HG02943 (cell line): Measurements from ENCODE around the gene FHIT.
"Not testable (repeated sequence)": the region's sequence is repeated elsewhere in the genome, so short reads cannot be mapped to it uniquely, and the experiment has no call there.

ENCODE experiments used
- ATAC-seq: cut with Tn5 transposase; IDR thresholded peaks from one replicate; pipeline ENCODE4 v1.9.1; 2021; ENCODE audit warnings: mild to moderate bottlenecking, low read depth, moderate library complexity; ENCODE audit not compliant: unreplicated experiment

FHIT gene

DNA sequence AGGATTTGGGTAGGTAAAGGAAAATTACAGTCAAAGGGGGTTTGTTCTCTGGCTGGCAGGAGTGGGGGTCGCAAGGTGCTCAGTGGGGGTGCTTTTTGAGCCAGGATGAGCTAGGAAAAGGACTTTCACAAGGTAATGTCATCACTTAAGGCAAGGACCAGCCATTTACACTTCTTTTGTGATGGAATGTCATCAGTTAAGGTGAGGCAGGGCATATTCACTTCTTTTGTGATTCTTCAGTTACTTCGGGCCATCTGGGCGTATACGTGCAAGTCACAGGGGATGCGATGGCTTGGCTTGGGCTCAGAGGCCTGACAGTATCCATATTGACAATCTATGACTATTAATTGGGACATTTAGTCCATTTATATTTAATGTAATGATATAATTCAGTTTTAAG, 578.9 kb downstream of the FHIT start:
- not testable (repeated sequence) for ATAC-seq

DNA sequence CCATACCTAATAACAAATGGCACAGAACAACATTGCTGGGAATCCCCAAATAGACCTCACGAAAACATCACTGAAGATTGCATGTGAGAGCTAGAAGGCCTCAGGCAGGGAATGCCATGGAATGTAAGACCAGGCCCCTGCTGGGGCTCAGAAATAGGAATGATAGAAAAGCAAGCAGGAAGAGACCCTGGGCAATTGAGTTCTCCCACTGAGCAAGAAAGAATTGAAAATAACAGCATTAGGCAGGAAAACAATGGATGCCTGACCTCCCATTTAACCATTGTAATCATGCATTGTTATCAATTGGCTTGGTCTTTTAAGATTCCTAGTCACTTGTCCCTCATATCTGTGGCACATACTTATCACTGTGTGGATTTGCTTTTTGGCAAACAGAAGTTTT, 581.6 kb downstream of the FHIT start:
- ATAC-seq = no peak

DNA sequence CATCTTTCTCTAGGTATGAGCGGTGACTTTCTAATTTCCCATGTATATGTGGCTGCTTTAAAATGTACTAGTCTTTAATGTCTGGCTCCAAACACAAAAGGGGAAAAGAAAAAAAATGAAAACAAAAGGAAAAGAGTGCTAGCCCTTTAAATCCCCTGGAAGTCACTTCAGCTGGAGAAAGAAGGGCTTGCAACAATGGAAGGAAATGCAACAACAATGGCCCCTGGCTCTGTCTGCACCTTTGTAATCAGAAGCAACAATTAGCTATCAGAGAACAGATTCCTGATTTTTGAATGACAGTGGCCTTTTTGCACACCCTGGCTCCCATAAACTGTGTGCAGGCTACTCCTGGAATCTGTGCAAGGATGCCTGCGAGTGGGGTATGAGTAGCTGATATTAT, 591.2 kb downstream of the FHIT start:
- no peak for ATAC-seq

DNA sequence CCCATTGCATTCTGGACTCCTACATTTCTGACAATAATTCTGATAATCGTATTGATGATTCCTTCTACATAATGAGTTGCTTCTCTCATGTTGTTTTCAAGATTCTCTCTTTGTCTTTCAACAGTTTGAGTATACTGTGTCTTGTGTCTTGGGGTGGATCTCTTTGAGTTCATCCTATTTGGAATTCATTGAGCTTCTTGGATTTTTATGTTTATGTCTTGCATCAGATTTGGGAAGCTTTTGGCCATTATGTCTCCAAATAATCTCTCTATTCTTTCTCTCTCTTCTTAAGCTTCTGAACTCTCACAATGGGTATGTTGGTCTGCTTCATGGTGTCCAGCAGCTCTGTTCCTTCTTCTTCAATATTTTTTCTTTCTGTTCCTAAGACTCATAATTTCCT, 592.2 kb downstream of the FHIT start:
- ATAC-seq = no peak

DNA sequence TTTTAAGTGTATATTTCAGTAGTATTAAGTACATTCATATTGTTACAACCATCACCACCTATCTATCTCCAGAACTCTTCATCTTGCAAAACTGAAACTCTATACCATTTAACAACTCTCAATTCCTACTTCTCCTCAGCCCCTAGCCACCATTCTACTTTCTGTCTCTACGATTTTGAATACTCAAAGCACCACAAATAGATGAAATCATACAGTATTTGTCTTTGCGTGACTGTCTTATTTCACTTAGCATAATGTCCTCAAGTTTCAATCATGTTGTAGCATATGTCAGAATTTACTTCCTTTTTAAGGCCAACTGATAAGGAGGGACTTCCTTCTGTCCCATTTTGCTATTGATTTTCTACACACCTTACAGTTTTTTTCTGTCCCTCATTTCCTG, 593.3 kb downstream of the FHIT start:
- ATAC-seq = peak; percentile 89

DNA sequence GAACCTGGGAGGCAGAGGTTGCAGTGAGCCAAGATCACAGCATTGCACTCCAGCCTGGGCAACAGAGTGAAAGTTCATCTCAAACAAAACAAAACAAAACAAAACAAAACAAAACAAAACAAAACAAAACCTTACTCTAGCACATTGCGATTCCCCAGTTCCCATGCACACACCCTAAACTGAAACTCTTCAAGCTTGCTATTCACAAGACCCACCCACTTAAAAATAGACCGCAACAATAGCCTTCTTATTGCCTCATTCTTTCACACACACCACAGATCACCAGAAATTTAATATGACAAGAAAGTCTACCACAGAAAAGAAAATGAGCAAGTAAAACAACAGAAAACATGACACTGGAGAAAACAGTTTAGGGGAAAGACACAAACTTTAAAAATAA, 598.4 kb downstream of the FHIT start:
- no peak for ATAC-seq

DNA sequence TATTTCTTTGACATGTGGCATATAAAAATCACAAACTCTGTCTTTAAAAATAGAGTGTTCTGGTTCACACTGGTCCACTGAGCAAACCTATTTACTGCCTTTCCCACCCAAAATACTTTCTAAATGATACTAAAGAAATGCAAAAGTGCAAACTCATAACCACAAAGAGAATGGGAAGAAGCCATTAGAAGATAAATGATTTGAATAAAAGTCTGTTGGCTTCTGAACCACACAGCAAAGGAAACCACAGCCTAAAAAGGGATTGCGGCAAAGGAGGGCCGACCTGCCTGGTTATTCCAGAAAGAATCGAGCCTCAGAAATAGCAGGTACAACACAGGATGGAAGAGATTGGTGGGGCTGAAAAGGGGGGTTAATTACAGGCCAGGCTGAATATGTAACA, 599.5 kb downstream of the FHIT start:
- no peak for ATAC-seq

DNA sequence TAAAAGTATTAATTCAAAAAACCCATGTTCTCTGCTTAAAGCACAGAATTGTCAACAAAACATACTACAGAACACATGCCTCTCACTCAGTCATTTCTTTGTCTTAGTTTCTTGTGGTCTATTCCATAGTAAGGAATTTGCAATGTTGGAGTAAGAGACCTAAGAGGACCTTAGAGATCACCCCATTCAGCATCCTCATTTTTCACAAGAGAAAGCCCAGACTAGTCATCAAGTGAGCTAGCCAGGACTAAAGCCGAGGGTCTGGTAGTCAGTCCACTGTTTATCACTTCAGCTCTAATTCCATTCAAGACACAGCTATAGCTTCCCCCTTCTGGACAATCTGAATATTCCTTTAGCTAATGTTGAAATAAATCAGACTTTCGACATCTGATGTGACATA, 601.1 kb downstream of the FHIT start:
- no peak for ATAC-seq

DNA sequence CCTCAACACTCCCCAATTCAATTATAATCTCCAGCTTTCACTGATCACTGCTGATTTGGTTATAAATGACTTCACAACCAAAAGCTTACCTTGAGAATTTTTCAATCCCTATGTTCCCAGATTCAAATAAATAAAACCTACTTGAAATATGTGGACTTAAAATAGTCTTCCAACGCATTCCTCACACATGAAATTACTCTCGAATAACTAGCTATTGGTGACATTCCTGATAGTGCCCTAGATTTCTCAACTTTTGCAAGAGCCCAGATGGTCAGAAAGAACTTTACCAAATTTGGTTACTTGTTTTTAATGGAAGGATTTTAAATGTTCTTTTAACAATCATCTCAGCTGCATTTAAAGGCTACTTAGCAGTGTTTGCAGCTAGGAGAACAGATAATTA, 605.5 kb downstream of the FHIT start:
- ATAC-seq = no peak

DNA sequence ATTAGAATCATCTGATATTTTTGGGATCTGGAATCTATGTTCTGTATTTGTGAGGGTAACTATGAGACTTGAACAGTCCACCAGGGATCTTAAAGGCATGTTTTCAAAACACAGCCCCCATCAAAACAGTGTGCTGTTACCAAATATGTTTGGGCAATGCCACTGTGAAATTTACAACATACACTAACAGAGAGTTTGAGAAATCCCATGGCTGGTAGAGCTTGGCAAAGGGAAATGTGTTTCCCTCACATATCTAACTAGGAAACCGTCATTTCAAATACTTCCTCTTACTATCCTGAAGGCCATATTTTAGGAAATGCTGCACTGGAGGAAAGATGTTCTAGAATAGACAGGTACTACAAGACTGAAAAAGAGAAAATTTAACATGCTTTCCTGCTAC, 607.4 kb downstream of the FHIT start:
- ATAC-seq = no peak

DNA sequence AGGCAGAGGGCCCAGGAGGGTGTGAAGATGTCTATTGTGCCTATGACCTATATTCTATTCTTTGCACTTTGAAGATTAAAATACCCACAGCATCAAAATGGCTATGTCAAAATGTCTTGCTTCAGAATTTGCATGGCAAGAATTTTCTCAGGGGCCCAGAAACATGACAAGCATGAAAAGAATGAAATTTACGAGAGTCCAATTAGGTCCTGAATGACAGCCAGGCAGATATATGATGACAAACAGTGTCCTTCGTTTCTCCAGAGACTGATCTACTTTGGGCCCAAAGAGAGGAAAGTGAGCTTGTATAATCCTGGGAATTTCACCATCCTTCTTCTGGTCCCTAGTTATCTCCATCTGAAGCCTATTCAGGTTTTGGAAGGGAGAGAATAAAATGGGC, 609.9 kb downstream of the FHIT start:
- no peak for ATAC-seq

DNA sequence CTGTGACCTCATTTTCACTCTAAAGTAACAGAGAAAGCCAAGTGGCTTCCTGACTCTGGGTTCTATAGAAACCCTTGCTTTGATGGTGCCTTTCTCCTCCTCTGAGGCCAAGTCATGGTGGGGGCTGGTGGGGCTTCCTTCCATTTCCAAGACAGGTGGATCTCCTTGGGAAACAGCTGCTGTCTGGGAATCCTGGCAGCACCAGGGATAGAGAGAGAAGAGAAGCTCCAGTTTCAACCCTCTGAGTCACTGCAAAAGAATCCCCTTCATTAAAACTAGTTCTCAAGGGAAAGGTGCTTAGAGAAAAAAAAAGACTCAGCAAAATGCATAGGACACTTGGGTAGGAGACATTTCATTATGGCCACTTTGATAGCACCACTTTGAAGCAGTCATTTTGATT, 614.4 kb downstream of the FHIT start:
- ATAC-seq = no peak

DNA sequence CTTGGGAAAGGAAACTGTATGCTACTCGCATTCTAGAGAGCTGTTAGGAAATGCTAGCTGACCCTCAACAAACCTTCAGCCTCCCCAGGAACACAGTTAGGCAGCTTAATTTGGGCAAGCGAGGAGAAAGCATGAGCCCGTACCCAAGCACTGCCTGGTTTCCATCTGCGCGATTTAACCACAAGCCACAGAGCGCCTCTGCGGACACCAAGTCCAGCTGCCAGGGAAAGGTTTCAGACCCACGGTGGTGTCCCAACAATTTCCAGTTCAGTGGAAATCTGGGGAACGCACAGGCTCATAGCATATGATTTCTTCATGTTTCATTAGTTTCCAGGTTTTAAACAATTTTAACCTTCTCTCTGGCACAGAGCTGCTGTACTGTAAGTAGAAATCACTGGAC, 617.6 kb downstream of the FHIT start:
- no peak for ATAC-seq

DNA sequence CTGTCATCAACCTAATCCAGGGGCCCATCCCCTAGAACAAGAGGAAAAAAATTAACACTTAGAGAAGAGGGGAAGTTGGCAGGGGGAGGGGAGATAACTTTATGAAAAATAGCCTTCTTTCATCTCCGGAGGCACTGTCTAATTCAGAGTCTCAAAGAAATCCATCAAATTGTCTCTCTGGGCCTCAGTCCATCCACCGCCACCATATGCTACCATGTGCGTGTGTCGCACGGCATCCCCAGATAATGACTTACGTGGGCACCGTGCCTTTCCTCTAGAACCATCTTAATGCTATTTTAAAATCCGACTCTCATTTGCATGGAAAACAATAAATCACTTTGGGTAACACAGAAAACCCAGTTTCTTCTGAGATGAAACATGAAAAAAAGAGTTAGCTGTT, 619.7 kb downstream of the FHIT start:
- no peak for ATAC-seq

DNA sequence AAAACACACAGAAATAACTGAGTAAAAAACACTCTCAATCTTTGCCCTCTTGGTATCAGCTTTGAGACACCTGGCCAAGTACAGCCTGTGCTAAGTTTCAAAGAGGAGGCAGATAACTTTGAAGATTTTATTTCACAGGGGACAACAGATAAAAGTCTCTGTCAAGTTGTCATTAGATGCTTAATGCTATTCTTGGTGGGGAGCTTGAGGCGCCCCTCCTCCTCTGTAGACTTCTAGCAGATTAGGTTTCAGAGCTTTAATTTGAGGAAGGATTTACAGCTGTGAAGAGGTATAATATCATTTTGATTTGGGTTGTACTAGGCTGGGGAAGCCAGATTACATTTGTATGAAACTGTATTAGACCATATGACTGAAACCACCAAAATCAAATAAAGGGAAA, 620.3 kb downstream of the FHIT start:
- ATAC-seq = no peak

DNA sequence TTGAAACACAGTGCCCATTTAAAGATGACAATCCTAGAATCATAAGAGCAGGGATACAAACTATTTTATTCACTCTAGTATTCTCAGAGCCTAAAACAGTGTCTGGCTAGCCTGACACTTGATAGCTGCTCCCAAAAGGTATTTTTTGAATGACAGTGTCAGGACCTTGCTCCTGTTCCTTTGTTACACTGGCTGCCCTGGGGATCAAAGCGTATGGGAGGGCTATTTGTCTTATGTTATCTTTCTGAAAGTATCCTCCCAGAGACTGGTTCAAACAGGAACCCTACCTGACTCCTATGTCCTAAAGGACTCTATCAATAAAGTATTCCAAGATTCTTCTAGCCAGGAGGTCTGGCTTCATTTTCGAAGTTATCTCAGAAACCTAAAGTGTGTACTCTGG, 621.4 kb downstream of the FHIT start:
- ATAC-seq = no peak

DNA sequence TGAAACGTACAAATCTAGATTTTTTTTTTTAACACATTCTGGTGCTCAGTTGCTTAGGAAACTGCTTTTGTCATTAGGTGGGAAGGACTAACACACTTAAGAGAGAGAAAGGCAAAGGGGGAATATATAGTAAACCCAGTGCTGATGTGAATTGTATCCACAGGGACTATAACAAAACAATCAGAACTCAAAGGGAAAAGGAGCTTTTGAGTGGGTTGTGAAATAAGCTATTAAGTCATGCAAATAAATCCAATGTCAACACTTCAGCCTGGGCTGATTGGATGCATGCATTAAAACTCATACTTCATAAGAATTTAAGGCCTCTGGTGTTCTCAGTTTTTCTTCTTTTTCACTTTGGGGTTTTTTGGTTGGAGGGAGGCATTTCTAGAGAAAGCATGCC, 628.9 kb downstream of the FHIT start:
- no peak for ATAC-seq

DNA sequence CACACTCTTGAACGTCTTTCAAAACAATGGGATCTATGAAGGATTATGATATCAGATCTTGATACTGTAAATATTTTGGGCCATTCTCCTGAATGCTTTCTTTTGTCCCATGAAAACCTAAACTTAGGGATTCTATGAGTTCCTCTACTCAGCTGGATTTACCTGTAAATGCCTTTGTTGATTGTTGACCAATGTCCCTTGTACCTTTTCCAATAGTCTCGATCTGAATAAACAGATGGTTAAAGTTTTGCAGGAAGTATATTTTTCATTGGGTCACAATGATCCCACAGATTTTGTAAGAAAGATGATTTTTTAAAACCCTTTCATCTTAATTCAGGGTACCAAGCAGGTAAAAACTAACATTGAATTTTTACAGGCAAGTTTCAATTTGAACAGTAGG, 634.1 kb downstream of the FHIT start:
- ATAC-seq = no peak

DNA sequence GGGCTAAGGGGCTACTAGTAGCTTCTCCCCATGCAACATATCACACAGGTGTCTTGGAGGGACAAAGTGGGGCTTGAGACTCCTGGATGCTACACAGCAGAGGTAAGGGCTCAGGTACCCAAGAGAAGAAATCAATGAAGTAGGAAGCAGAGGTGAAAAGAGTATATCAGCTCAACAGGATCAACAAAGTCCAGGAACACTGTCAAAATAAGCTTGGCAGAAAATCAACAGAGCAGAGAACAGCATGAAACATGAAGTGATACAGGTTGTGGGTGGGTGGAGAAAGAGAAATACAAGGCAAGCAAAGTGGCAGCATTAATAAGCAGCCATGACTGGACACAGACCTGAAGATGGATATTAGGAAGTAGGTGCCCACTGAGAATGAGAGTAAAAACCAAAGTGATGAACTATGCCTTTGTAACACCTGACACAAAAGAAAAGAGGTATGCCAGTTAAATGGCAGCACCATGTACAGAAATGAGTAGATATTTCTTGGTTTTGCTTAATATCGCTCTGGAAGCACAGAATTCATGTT, 637.4 kb downstream of the FHIT start:
- ATAC-seq = no peak

DNA sequence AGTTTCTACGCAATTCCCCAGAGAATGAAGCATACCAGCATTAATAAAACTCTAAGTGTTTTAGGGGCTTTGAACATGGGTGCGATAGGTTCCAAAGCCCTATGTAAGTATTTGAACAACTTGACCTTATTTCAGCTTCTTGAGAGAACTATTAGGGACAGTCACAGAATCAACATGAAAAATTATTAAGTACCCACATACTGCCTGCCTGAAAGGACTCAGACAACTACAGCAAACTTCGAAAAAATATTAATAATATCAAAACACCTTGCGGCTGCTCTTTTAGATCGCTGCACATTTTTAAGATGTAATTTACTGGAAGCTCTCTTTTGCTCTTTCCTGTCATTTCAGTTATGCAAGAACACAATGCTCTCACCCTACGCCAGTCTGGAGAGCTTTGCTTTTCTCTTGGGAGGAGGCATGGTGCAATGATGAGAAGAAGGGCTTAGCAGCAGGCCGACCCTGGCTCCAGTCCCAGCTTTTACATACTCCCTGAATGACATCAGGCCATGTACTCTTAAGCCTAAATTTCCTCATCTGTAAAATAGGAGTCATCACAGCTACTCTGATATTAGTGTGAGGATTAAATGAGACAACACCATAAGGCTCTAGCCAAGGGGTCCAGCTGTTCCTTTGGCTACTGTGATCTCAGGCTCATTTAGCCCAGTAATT, 640.7 kb downstream of the FHIT start:
- ATAC-seq = no peak

DNA sequence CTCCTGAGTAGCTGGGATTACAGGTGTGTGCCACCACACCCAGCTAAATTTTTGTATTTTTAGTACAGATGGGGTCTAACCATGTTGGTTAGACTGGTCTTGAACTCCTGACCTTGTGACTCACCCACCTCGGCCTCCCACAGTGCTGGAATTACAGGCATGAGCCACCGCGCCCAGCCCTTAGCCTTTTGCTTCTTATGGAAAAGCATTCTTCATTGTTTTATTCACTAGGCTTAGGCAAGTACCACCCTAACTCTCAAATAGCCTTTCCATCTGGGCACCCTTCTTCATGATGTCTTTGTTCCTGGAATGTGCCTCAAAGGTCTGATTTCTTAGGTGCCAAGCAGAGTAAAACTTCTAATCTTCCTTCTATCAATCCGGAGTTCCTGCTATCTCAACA, 641.8 kb downstream of the FHIT start:
- ATAC-seq = no peak

DNA sequence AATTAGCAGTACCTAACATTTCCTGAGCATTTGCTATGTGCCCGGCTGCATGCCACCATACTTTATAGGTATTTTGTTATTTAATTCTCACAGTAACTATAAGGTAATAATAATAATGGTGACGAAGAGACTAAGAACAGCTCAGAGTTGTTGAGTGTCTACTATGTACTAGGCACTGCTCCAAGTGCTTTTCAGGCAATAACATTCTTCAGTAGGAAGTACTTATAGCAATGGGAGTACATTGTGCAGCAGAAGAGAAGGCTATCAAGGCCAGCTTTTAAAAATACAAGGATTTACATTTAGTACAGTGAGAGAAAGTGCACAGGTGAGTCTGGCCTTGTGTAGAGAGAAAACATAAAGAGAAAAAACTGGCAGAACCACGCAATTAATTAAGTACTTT, 647.4 kb downstream of the FHIT start:
- no peak for ATAC-seq

DNA sequence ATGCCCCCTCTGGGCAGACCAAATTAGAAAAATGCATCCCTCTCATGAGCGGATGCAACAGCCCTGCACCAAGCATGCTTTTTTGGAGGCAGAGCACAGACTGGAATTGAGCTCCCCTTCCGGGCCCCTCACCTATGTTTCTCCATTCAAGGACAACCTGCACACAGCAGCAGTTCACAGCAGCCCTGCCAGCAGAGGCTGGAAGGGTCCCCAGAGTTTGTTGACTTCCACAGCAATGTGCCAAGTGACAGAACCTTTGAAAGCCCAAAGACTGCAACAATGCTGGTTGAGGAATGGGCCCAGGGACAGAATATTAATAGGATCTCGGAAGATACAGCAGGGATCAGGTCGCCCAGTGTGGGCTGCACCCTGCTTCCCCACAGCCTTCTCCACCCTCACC, 650.4 kb downstream of the FHIT start:
- no peak for ATAC-seq
